GM18502 (cell line): ENCODE measurements around the gene SKOR1.

Experiments used
- ATAC-seq: cut with Tn5 transposase; IDR thresholded peaks from one replicate; pipeline ENCODE4 v1.9.1; 2021; ENCODE audit warnings: mild to moderate bottlenecking; ENCODE audit not compliant: unreplicated experiment, poor library complexity

SKOR1 gene

DNA sequence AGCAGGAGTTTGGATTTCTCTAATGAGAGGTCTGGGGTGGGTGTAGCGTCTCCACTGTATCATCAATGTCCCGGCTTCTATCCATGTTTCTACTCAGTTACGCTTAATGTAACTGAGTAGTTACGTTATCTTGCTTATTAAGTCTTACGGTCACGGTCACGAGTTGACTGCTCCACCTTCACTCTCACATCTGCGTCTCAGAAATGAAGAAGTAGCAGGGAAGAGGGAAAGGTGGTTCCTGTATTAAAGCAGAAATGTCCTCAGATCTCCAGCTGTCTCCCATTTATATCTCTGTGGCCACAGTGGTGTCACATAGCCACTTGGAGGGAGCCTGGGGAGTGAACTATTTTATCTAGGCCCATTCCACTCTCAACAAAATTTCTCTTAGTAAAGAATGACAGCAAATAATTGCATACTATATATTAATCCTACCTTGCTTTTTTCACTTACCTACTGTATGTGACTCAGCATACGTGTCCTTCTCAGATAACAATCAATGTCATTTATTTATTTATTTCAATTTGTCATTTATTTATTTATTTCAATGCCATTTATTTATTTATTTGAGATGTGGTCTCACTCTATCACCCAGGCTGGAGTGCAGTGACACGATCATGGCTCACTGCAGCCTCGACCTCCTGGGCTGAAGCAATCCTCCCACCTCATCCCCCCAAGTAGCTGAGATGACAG lies 54.3 kb downstream of the SKOR1 start:
- no peak for ATAC-seq

DNA sequence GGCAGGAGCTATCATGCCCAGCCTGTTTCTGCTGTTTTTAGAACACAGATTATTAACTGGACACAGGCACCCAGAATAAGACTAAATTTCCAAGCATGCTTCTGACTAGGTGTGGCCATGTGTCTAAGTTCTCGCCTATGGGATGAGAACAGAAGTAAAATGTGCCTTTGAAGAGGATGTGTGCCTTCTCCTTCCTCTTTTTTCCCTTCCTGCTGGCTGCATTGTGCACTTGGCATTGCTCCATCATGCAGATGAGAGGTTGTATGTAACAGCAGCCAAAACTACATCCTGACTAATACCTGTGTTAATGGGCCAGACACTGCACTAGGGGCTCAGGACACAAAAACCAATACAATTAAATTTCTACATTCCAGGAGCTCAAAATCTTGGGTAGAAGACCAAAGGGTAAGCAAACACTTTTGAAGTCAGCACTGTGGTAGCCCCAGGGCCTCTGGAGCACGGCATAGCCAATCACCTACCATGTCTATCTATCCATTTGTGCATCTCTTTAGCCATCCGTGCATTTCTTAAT lies 55.4 kb downstream of the SKOR1 start:
- no peak for ATAC-seq

DNA sequence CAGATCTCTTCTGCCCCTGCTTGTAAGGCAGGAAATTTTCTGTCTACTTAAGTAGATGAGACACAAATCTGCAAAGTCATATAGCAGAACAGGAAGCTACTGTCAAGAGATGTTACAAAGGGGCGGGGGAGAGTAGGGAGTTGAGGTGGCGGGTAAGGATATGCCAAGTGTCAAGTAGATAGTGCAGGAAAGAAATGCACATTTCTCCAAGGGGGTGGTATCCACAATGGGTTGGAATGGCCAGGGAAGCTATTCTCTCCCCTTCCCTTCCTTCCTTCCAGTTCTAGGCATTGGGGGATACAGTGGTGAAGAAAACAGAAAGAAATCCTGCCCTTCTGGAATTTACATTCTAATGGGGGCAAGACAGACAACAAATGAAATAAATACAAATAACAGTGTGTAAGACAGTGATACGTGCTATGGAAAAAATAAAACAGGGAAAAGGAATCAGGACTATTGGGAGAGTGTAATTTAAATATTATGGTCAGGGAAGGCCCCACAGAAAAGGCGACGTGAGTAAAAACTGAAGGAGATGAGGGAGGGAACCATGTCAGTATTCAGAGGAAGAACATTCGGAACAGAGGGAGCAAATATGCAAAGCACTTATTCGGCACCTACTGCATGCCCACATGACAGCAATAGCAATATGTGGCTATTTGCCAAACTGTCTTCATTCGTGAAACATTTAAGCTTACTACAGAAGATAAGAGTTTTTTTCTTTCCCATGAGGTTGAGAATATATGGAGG lies 57.4 kb downstream of the SKOR1 start:
- ATAC-seq: no peak

DNA sequence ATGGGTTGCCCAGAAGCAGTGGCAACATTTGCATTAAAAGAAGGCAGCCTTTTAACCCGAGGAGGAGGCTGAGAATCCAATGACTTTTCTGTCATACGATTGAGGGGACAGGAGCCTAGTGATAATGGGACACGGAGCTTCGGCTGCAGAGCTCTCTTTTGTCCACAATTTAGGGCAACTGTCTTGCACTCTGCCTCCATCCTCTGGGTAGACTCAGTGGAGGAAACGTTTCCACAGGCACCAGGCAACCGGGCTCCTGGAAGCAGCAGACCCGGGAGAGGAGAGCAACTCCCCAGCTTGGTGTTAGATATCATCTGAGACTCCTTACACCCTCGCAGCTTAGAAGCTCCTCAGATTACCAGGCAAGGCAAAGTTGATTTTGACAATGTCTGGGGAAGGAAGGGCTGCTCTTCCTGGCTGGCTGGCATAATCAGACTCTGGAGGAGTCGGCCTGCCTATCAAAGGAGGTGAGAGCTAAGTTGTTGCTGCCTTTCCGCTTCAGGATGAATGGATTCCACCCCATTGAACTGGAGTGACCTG lies 58.0 kb downstream of the SKOR1 start:
- no peak for ATAC-seq

DNA sequence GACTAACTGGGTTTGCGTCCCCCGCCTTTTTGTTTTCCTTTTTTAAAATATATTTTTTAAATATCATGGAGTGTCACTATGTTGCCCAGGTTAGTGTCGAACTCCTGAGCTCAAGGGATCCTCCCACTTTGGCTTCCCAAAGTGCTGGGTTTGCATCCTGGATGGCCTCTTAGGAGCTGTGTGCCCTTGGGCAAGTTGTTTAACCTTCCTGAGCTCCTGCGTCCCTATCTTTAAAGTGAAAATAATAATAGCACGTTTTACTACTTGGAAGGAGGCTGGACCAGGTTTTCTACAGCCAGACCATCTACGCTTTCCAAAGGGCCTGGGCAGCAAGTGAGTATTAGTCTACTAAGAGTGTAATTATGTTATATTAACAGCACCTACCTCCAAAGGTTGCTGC lies 58.7 kb downstream of the SKOR1 start:
- ATAC-seq: no peak
